HG02759 (cell line): ENCODE results near the gene ARHGEF4.

ENCODE experiments used
- ATAC-seq: cut with Tn5 transposase; IDR thresholded peaks from one replicate; pipeline ENCODE4 v1.9.1; 2021; ENCODE audit warnings: mild to moderate bottlenecking, moderate library complexity; ENCODE audit not compliant: unreplicated experiment

The ARHGEF4 gene

GRCh38 chr2:130915149-130915548, 78.4 kb downstream of the ARHGEF4 start:
- ATAC-seq = no peak

GRCh38 chr2:130915595-130916437, 79.1 kb downstream of the ARHGEF4 start:
- no peak for ATAC-seq

DNA sequence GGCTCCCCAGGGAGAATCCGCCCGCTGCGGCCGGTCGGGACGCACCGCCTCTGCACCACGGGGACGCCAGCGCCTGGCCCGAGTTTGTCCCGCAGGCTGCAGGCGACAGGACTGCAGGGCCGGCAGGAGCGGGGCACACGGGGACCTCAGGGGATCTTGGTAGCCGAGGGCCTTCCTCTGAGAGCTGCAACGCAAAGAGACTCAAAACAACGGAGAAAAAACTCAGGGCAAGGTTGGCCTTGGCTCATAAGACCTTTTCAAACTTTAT, 79.7 kb downstream of the ARHGEF4 start:
- no peak for ATAC-seq

GRCh38 chr2:130917006-130917688, 80.4 kb downstream of the ARHGEF4 start:
- ATAC-seq = no peak

DNA sequence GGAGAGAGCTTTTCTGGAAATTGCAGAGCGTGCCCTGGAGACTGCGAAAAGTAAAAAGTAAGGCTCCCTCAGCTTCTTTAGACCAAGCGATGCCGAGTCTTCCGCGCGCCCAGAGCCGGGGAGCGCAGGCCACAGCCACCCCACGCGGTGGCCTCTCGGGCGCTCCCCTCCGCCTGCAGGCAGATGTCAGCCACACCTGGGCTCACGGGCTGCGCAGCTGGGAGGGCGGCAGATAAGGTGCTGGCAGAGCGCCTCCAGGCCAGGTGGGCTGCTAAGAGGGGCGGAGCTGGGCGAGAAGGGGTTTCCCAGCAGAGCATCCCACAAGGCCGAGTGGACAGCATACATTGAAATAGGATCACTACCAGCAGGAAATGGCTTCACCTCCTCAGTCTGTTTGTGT, 81.7 kb downstream of the ARHGEF4 start:
- no peak for ATAC-seq

- ATAC-seq = peak; percentile 50
Observed at GRCh38 chr2:130920415-130921163, 83.9 kb downstream of the ARHGEF4 start.

- no peak for ATAC-seq
Observed at GRCh38 chr2:130921164-130921476, 84.4 kb downstream of the ARHGEF4 start.

DNA sequence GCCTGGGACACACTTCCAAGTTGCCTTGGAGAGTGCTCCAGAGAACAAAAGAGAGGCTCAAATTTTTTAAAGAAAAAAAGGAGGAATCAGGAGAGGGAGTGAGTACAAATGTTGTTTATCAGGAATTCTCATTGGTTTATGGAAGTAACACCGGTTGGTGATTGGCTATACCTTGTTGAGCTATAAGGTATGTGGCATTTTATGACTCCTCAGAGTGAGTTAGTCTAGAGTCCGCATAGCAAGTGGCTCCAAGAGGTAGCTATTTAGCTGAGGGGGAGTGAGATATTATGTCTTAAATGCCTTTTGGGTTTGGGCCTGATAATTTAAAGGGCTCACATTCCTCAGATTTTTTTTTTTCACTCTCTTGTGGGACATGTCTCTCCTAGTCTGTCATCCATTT, 85.7 kb downstream of the ARHGEF4 start:
- ATAC-seq = no peak

GRCh38 chr2:130928385-130928784, 91.7 kb downstream of the ARHGEF4 start:
- no peak for ATAC-seq

DNA sequence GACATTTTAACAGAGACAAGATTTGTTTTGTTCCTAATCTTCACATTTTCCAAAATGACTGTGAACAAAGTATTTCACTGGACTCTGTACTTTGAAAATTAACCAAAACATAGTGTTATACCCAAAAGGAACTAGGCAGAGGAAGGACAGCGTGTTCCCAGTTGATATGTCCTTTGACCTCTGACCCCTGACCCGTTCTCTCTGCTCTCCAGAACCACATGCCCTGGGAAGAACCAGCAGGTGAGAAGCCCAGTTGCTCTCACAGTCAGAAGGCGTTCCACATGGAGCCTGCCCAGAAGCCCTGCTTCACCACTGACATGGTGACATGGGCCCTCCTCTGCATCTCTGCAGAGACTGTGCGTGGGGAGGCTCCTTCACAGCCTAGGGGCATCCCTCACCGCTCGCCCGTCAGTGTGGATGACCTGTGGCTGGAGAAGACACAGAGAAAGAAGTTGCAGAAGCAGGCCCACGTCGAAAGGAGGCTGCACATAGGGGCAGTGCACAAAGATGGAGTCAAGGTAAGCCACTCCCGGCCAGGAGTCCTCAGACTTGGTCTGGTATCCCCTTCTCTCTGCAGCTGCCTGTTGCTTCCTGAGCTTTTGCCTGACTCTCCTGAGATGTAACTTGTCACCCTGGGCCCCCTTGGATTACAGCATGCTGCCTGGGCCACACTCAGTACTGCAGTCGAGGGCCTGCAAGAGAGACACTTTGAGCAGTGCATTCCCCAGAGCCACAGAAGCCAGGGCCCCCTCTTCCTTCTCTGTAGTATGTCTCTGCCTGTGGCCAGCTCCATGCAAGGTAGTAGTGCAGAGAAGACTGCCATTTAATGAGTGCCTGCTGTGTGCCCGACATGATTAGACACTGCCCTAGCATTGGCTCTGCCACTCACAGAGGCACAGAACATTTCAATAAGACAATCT, 94.3 kb downstream of the ARHGEF4 start:
- ATAC-seq = no peak

- no peak for ATAC-seq
Observed at GRCh38 chr2:130933501-130933900, 96.8 kb downstream of the ARHGEF4 start.

DNA sequence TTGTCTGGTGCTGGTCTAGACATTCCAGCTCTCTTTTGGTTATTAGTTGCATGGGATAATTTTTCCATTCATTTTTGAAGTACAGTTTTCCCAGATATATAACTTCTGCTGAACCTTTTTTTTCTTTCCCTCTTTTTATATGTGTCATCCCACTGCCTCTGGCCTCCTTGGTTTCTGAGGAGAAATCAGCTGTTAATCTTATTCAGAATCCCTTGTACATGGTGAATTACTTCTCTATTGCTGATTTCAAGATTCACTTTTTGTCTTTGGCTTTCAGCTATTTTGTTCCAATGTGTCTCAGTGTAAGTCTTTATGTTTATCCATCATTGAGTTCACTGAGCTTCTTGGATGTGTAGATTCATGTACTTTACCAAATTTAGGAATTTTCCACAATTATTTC, 99.7 kb downstream of the ARHGEF4 start:
- no peak for ATAC-seq

DNA sequence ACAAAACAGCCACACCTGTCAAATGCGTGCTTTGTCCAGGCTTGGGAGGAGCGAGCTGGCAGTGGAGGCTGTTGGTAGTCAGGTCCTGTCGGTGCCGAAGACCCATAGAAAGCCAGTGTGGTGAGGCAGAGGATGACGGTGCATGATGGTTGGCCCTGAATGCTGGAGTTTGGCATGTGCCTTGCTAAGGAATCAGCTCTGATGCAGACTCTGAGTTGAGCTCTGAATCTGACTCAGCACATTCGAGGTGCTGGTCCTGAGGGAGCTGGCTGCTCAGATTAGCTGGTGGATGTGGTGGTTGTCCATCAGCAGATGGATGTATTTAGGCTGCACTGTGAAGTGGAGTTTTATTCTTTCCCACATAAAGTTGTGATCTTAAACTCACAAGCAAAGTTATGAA, 111.3 kb downstream of the ARHGEF4 start:
- no peak for ATAC-seq

DNA sequence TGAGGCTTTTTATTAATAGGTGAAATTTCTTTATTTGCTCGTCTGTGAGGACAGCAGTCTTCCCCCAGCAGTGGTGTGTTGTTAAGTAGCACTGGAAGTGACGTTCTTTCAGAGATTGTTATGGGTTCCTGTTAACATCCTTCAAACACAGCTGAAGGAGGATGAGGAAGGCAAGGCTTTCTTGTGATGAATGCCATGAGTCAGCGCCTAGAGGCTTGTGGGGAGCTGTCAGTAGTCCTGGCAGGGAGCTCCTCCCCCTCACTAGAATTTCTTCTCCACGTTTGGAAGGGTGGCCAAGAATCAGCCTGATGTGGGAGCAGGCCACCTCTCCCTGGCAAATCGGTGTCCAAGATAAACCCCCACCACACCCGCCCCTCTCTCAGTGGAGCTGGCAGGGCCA, 113.2 kb downstream of the ARHGEF4 start:
- ATAC-seq = no peak

GRCh38 chr2:130951018-130951417, 114.3 kb downstream of the ARHGEF4 start:
- no peak for ATAC-seq

DNA sequence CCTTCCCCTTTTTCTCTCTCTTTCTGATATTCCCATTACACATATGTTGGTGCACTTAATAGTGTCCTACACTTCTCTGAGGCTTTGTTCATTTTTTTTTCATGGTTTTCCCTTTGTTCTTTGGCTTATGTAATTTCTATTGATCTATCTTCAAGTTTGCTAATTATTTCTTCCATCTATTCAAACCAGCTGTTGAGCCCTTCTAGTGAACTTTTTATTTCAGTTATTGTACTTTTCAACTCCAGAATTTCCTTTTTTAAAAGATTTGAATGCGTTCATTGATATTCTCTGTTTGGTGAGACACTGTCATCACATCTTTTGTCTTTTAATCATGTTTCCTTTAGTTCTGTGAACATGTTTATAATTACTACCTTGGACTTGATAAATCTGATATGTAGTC, 118.2 kb downstream of the ARHGEF4 start:
- no peak for ATAC-seq

DNA sequence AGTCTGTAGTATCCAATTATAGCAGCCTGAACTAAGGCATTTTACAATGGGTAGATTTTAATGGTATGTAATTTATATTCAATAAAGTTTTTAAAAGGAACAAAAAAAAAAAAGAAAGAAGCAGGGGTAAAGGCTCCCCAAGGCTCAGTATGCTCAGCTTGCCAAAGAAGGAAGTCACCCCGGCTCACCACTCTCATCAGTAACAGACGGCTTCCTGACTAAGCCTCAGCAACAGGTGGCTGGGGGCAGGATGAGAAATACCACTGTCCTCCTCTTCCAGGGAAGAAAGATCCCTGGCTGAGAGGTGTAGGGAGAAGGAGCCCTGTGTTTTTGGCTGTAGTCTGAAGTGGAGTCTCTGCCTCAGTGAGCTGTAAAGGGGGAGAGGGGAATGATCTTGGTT, 121.2 kb downstream of the ARHGEF4 start:
- no peak for ATAC-seq

DNA sequence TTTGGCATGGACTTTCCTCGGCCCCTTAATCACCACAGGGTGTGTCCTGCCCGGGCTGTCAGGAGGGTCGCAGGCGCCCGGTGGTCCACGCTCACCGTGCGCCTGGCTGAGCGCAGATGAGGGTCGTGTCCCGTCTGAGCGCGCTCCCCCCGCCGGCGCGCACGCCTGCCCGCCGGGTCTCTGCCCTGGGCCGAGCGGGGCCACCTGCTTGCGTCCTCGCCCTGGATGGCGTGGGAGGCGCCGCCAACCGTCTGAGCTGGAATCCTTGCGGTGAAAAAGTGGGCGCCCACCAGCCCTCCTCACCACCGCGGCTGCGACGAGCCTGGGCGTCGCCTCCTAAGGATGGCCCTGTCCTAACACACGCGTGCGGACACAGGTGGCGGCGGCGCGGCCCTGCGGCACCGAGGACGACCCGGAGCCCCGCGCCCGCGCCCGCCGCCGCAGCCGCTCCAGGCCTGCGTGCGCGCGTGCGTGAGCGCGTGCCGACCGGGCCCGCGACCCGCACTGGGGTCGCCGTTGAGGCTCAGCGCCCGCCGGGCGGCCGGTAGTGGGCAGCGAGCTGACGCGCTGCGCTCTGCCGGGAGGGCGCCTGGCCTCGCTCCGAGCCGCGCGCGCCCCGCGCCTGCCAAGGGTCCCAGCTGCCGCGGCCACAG, 126.6 kb downstream of the ARHGEF4 start:
- no peak for ATAC-seq

- ATAC-seq = no peak
Observed at GRCh38 chr2:130963849-130964793, 127.4 kb downstream of the ARHGEF4 start.
